Glomerular visceral epithelial cell (primary cell): ENCODE measurements around the gene POU2F3.

Experiments used
- DNase-seq: peaks from one replicate; pipeline ENCODE4 v3.0.0-alpha.2; 2016; ENCODE audit errors: extremely low spot score

POU2F3 gene

GRCh38 chr11:120316880-120317688 is 77.1 kb downstream of the POU2F3 start:
- DNase-seq = no peak

GRCh38 chr11:120317689-120318480 is 77.9 kb downstream of the POU2F3 start:
- DNase-seq = no peak

DNA sequence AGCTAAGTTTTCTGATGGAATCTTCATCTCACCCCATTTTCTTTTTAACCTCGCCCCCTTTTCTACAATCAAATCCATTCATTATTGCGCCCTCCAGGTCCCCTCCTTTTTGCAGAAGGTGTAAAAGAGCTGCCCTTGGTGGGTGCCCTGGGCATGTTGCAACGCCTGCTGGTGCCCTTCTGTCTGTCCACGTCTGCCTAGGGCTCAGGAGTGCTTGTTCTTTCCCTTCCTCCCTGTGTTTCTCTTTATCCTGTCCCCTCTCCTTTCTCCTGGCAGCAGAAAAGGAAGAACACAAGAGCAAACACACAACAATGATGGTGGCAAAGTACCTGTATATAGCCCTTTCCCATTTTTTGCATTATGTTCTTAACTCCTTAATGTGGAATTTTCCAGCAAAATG is 79.0 kb downstream of the POU2F3 start:
- DNase-seq = no peak

- peak; percentile 73 for DNase-seq
These were observed 85.2 kb downstream of the POU2F3 start, which contains the start of gene TLCD5 for GRCh38 chr11:120324932-120325810. Gene TLCD5, plus strand, starts transcription at chr11:120325299. Its CDS starts 2,143 bp downstream, at chr11:120327442.

DNA sequence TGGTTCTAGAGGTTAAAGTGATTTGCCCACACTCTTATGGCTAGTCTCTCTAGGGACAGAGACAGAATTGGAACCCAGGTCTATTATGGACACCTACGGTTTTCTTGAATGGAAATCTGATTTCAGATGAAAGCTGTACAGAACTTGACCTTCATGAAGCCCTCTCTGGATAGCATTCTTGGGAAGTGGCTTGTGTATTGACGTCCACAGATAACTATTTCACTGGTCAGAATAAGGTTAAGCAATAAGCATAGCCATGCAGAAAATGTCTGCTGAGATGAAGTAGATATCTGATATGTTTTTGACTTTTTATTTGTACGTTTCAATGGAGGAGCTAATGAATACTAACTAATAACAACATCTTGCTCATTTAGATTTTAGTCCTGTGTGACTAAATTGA is 86.3 kb downstream of the POU2F3 start:
- DNase-seq = peak; percentile 39

GRCh38 chr11:120326845-120327281 is 86.9 kb downstream of the POU2F3 start:
- DNase-seq = no peak

DNA sequence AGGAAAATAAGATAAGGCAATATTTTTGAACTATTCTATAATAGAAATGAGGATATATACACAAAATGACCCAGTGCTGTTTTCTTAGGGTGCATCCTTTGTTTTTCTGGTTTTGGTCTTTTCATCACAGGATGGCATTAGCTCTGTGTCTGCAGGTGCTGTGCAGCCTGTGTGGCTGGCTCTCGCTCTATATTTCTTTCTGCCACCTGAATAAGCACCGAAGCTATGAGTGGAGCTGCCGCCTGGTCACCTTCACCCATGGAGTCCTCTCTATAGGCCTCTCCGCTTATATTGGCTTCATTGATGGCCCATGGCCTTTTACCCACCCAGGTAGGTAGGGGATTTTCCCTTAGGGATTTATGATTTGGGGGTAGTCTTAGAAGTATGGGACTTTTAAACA is 87.4 kb downstream of the POU2F3 start:
- no peak for DNase-seq

GRCh38 chr11:120329556-120329955 is 89.6 kb downstream of the POU2F3 start:
- DNase-seq = peak; percentile 7

DNA sequence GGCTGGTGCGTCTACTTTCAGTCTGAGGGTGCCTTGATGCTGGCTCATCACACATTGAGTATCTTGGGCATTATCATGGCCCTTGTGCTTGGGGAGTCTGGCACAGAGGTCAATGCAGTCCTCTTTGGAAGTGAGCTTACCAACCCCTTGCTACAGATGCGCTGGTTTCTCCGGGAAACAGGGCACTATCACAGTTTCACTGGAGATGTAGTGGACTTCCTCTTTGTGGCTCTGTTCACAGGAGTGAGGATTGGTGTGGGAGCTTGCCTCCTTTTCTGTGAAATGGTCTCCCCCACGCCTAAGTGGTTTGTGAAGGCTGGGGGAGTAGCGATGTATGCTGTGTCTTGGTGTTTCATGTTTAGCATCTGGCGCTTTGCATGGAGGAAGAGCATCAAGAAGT is 90.1 kb downstream of the POU2F3 start:
- DNase-seq = no peak

DNA sequence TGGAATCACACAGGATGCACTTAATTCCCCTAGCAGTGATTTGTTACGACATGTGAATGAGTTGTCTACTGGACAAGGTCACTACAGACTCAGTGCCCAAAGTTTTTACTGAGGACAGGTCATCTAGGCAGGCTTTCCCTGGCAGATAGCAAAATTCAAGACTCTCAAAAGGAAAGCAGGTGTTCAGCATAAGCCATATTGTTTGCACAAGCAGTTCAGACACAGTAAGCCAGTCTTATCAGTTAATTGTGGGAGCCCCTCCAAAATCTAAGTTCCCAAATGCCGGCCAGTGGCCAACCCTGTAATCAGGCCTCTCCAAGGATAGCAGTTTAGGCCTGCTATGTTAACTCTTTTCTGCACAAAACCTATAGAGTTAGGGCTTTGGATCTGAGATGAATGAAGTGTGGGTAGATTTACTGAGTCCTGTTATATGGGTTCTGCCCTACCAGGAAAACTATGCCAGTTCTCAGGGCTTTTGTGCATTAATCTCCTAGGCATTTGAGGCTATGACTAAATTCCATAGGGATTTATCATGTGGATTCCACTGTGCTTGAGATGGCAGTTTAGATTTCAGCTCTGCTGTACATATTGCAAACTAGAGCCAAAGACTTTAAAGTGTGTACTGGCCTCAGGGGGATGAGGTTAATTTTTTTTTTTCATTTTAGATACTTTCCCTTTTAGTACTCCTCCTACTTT is 91.5 kb downstream of the POU2F3 start:
- peak; percentile 70 for DNase-seq

DNA sequence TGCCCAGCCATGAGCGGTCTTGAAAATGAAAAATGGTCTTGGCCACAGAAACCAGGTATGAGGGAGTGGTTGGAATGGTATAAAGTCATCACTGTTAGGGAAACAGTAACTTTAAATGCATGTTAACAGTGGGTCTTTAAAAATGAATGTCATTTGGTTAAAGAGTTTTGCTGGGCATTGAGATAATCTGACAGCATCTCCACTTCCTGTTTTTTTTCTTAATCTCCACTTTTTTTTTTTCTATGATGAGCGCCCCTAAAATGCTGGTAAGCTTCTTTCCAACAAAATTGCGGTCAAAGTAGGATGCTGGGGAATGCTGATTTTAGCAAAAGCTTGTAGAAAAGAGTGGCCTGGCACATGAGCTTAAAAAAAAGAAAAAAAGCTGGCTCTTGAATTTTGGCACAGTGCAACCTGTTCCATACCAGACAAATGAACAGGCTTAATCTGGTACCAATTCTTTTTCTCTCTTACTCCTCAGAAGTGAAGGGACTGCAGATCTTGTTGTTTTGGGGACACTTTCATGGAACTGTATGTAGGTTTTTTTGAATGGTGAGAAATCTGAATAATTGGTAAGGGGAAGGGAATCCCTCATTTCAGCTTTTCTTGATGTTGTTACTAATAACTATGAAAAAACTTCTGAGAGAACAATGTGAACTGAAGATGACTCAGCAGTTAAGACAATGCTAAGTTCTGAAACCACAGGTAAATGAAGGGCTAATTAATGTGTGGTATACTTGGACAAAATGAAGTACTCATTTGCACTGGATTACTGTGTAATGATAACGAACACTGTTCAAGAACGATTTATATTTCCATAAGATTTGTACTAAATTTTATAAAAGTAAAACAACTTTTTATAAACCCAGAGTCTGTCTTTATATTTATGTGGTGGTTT is 93.1 kb downstream of the POU2F3 start:
- DNase-seq = no peak

- no peak for DNase-seq
These were observed 93.9 kb downstream of the POU2F3 start for GRCh38 chr11:120333801-120334200.

DNA sequence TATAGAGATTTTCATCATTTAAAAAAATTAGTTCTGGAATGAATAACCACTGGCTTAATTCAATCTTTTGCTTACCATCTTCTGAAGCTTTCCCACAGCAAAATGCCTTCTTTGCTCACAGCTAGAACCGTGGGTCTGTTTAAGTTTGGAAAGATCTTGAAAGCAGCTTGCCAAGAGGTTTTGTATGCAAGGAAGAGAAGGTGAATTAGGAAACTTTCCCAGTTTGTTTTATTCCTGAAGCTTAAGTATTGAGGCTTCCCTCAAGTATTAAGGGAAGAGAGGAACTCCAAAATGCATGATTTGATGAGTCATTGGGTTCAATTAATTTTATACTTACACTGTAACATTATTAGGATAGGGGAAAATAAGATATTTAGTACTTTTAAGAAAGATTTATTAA is 94.4 kb downstream of the POU2F3 start:
- no peak for DNase-seq

GRCh38 chr11:120334894-120335462 is 95.0 kb downstream of the POU2F3 start:
- DNase-seq = peak; percentile 69

DNA sequence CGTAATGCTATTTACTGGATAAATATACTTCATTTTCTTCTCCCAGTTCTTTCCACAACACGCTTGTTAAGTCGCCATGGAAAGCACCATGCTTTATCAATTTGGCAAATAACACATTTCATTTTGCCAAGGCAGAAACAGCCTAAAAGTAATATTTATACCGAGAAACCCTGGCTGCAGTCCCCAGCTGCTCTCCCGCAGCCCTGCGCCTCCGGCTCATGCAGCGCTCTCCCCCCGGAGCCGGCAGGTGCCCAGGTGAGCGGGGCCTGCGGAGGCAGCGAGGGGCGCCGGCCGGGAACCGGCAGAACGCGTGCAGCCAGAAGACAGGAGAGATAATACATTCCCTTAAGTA is 95.6 kb downstream of the POU2F3 start:
- no peak for DNase-seq

DNA sequence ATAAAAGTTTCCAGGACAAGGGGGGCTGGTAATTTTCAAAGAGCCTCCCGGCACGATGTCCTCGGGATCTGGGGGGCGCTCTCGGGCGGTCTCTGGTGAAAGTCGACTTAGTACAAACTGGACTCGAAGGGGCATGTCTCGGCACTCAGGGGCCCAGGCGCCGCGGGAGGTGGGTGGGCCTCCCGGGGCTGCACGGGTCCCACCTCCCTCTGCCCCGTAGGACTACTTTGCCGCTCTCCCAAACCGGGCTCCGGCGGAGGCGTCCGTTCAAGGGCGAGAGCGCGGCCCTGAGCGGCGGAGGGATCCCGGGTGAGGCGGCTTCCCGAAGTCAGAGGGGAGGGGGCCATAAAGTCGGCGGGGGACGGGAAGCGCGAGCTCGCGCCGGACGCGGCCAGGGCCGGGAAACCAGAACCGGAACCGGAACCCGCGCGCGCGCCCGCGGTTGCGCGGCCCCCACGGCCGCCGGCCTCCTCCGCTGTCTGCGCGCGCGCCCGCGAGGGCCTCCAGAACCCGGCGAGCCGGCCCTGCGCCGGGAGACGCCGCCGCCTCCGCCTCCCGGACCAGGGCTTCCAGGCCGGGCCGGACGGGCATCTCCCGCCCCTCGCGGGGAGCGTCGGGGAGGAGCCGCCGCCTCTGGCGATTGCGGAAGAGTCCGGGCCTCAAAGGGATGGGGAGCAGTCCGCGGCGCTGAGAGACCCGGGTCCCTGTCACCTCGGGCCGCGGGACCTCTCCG is 96.1 kb downstream of the POU2F3 start, which contains the start of gene ARHGEF12:
TSS of gene ARHGEF12 (plus strand) at position 506 of the 733 bp plus-strand sequence. CDS start 831 bp downstream, outside the sequence.
- peak; percentile 95 for DNase-seq

GRCh38 chr11:120336641-120337354 is 96.9 kb downstream of the POU2F3 start:
- peak; percentile 50 for DNase-seq

GRCh38 chr11:120337355-120338106 is 97.6 kb downstream of the POU2F3 start:
- DNase-seq = peak; percentile 62
